K562 (cell line): Measurements from ENCODE around the gene TAF3. TPM values are rescaled to one million over a fixed set of nuclear protein-coding genes. Genes with fewer than 3 reads are reported as not detected.

Source experiments
- ATAC-seq: fragments of 200-7000 bp; cut with Tn5 transposase; 3 replicates; pipeline ENCODE4 v1.9.1; 2020; ENCODE audit warnings: moderate library complexity
- BruUV-seq: library from RNA; stranded (reverse); fragments of 400-500 nt; replicated peaks from 2 replicates; lab custom pipeline; 2021; lab: Mats Ljungman, UMichigan
- CTCF ChIA-PET: fragments of 300-600 bp; formaldehyde crosslinking; extraction: SDS; loops from one replicate; lab custom pipeline; 2021; ENCODE audit warnings: low intra/inter-chr PET ratio; lab: Yijun Ruan, JAX
- POLR2A ChIA-PET: fragments of 300-600, 350-650 bp; sonication (Branson Sonifier 250); formaldehyde crosslinking; extraction: SDS; loops from one replicate; lab custom pipeline; 2021; ENCODE audit warnings: antibody characterized with exemption, inconsistent platforms; lab: Yijun Ruan, JAX
- DNase-seq, 4 experiments: peaks; one replicate each; pipeline versions ENCODE4 v3.0.0 to v3.0.0-alpha.2; 2011 to 2018; ENCODE audit warnings: low spot score in 3 of 4, mixed read lengths in 3 of 4; ENCODE audit errors: extremely low read depth in 1 of 4
- FAIRE-seq: peaks from 2 replicates; lab custom pipeline; 2011; peaks lifted over from hg19 to GRCh38; lab: Jason Lieb, UNC
- H2AFZ ChIP-seq: 2 replicates; pipeline ENCODE4 v1.6.0; 2011; ENCODE audit warnings: low read depth, low read length, control low read depth, inconsistent platforms
- H3K27ac ChIP-seq: fragments of 200-600 bp; 3 replicates; pipeline ENCODE4 v1.8.0; 2011; ENCODE audit warnings: low read depth, mild to moderate bottlenecking, control low read depth, inconsistent platforms, low read length, moderate library complexity, mixed read lengths; ENCODE audit errors: extremely low read depth
- H3K27me3 ChIP-seq, 2 experiments: fragments of 300-600 bp in 1 of 2; 2 replicates in 1 of 2; 3 replicates in 1 of 2; pipeline versions ENCODE4 v1.6.0 to v1.8.0; 2011; ENCODE audit warnings: inconsistent platforms in 2 of 2, low read length in 2 of 2, mild to moderate bottlenecking in 1 of 2, mixed read lengths in 1 of 2, moderate library complexity in 1 of 2; ENCODE audit not compliant: control insufficient read depth in 2 of 2, insufficient read depth in 2 of 2
- H3K36me3 ChIP-seq: fragments of 300-600 bp; 3 replicates; pipeline ENCODE4 v1.8.0; 2011; ENCODE audit warnings: mild to moderate bottlenecking, low read length, inconsistent platforms; ENCODE audit not compliant: control insufficient read depth, insufficient read depth
- H3K4me1 ChIP-seq, 2 experiments: fragments of 200-600 bp in 1 of 2; replicated peaks in 1 of 2; 2 replicates in 1 of 2; 3 replicates in 1 of 2; pipeline versions ENCODE4 v1.5.1 to v1.8.0; 2011; ENCODE audit warnings: inconsistent platforms in 2 of 2, low read length in 2 of 2, mild to moderate bottlenecking in 1 of 2, mixed read lengths in 1 of 2, moderate library complexity in 1 of 2; ENCODE audit not compliant: control insufficient read depth in 2 of 2, insufficient read depth in 2 of 2
- H3K4me2 ChIP-seq: 2 replicates; pipeline ENCODE4 v1.6.1; 2011; ENCODE audit warnings: low read length, control low read depth, inconsistent platforms, mixed read lengths; ENCODE audit not compliant: insufficient read depth
- H3K4me3 ChIP-seq: fragments of 200-600 bp; sonication (generic), shearing (Covaris generic); 2 replicates; pipeline ENCODE4 v1.5.1; 2016; ENCODE audit warnings: control low read depth, inconsistent platforms
- H3K79me2 ChIP-seq: fragments of 200-600 bp; 3 replicates; pipeline ENCODE4 v1.8.0; 2011; ENCODE audit warnings: low read length, inconsistent platforms; ENCODE audit not compliant: control insufficient read depth, insufficient read depth
- H3K9ac ChIP-seq, 2 experiments: 2 replicates each; pipeline versions ENCODE4 v1.6.0 to v1.6.1; 2011; ENCODE audit warnings: low read depth in 2 of 2, low read length in 2 of 2, control low read depth in 1 of 2, inconsistent platforms in 1 of 2, mild to moderate bottlenecking in 1 of 2, mixed read lengths in 1 of 2; ENCODE audit not compliant: insufficient read depth in 1 of 2
- H3K9me1 ChIP-seq: one replicate; pipeline ENCODE4 v1.6.0; 2011; ENCODE audit warnings: inconsistent platforms, mild to moderate bottlenecking, low read length, moderate library complexity; ENCODE audit not compliant: control insufficient read depth, insufficient read depth
- H3K9me3 ChIP-seq: replicated peaks from 2 replicates; pipeline ENCODE4 v1.5.1; 2011; ENCODE audit warnings: low read depth, low read length, inconsistent platforms; ENCODE audit not compliant: control insufficient read depth, insufficient read depth
- H4K20me1 ChIP-seq: replicated peaks from 2 replicates; pipeline ENCODE4 v1.6.1; 2011; ENCODE audit warnings: low read length, inconsistent platforms, mixed read lengths; ENCODE audit not compliant: control insufficient read depth, insufficient read depth
- ELF2 ChIP-seq: fragments of 250-450 bp; sonication (Bioruptor Pico); IDR thresholded peaks from 2 replicates; pipeline ENCODE4 v1.5.0; 2021; ENCODE audit warnings: mild to moderate bottlenecking
- PTTG1 ChIP-seq: fragments of 450-650 bp; IDR thresholded peaks from 2 replicates; pipeline ENCODE4 v1.6.1; 2016; ENCODE audit warnings: low read depth, mild to moderate bottlenecking, missing genetic modification characterization, missing compliant biosample characterization
- ZNF282 ChIP-seq: sonication (generic); formaldehyde crosslinking; IDR thresholded peaks from 2 replicates; pipeline ENCODE4 v1.8.1; 2023; ENCODE audit warnings: missing genetic modification reagents
- ZNF583 ChIP-seq: fragments of 250-450 bp; sonication (Bioruptor Pico); IDR thresholded peaks from 2 replicates; pipeline ENCODE4 v1.4.0; 2020
- WGBS: fragments of 100-300 bp; shearing (Covaris generic); methylation state at CpG from one replicate; pipeline ENCODE4 v1.1.6; 2016; ENCODE audit warnings: low coverage, mixed read lengths; ENCODE audit not compliant: insufficient coverage; ENCODE audit errors: missing lambda C conversion rate; 5-methylcytosine and 5-hydroxymethylcytosine counted together
- in situ Hi-C: fragments of 300-500 bp; cut with MboI; formaldehyde crosslinking; loops from 4 replicates; pipeline ENCODE4 v1.15.0; 2018; ENCODE audit warnings: inconsistent platforms, mixed read lengths
- intact Hi-C: fragments of 100-400 bp; cut with micrococcal nuclease; formaldehyde crosslinking; loops from 2 replicates; pipeline ENCODE4 v1.14.2; 2022
- polyA plus RNA-seq, 8 experiments: library from polyadenylated mRNA; depleted of rRNA in 4 of 8; stranded (reverse) in 5 of 8; unstranded in 3 of 8; fragments of >200 nt; fragmentation: Nextera tagmentation in 2 of 8; fragmentation: Illumina TruSeq in 1 of 8; extraction: Ambion mirVana in 2 of 8; extraction: Trizol in 1 of 8; gene quantifications; 2 replicates each; pipeline versions ENCODE4 v1.2.1 to v1.2.3, GENCODE V29; 2011 to 2014; ENCODE audit warnings: inconsistent platforms in 1 of 8, missing spikeins in 1 of 8
- total RNA-seq, 7 experiments: library from RNA; depleted of rRNA in 6 of 7; stranded (reverse); fragments of >200 nt in 6 of 7; fragmentation: Illumina TruSeq in 2 of 7; extraction: Trizol in 2 of 7; gene quantifications; 2 replicates each; pipeline versions ENCODE4 v1.2.1 to v1.2.3, GENCODE V29; 2011 to 2021; ENCODE audit warnings: low replicate concordance in 1 of 7
- TF ChIP-seq, protein P1 (sequence below), 2 experiments: fragments of 450-650 bp in 1 of 2; sonication (generic) in 1 of 2; formaldehyde crosslinking in 1 of 2; IDR thresholded peaks in 1 of 2; conservative IDR thresholded peaks in 1 of 2; 2 replicates each; pipeline versions ENCODE4 v1.6.1 to v1.8.1; 2016 to 2023; ENCODE audit warnings: mild to moderate bottlenecking in 2 of 2, moderate library complexity in 2 of 2, inconsistent platforms in 1 of 2, missing genetic modification reagents in 1 of 2
- TF ChIP-seq, protein P2 (sequence below): fragments of 450-650 bp; IDR thresholded peaks from 2 replicates; pipeline ENCODE4 v1.6.1; 2016; ENCODE audit warnings: borderline replicate concordance

Gene TAF3
- total and polyA plus RNA-seq, 9 of the 15 experiments (the other 6 are each of a cell fraction or from before 2014, with no cell fraction given) = 1.5 to 9.9 (median 4.1) TPM

DNA sequence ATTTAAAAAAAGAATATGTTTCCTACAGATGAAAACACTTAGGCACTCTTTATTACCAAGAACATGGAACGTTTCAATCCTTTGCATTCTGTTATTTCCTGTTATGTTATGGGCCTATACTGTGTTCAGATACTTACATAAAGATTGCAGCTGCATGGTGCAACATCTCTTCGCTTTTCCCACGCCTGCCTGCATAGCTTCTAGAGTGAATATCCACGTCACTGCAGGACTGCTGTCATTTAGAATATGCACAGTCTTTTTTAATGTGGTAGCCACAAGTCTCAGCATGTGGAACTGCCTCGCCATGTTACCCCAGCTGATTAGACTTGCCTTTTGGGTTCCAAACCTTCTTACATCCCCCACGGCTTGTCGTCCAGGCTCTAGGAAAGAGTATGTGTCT, 166.6 kb downstream of the TAF3 start:
- intact Hi-C loops = no loop called here
- no TSS peak for BruUV-seq
- Histone ChIP-seq H3K79me2 (no peaks in the 10 kb centered on the region), H3K27ac (no peak overlapping the region), H3K9me1 (peaks cover 4% of the 10 kb centered on the region), H3K4me2 (no peak overlapping the region), H3K27me3 (no peaks in the 10 kb centered on the region), H3K4me1 (no peaks in the 10 kb centered on the region), H3K9me3 (no peaks in the 10 kb centered on the region), H4K20me1 (no peaks in the 10 kb centered on the region)
- ATAC-seq = no peak
- in situ Hi-C loops = no loop called here
- no peak for FAIRE-seq
- 67% methylated on average over 7 of the region's 7 CpGs for whole genome bisulfite sequencing
- ChIA-PET CTCF (no interaction called here), POLR2A (interaction anchor here (1.0 to 1.2 kb wide), 2 partner anchors 10 to 13 kb away, joined by 3 read pairs; no protein-coding TSS in a partner anchor)
- TF ChIP-seq ZNF583 (CRISPR knock-in tag) = no peak
- TF ChIP-seq PTTG1 (tag) = no peak
- TF ChIP-seq, all 486 proteins: peak for 0
- Histone ChIP-seq H2AFZ (no peak overlapping the region), H3K4me3 (no peak overlapping the region), H3K9ac (no peak overlapping the region), H3K36me3 (no peaks in the 10 kb centered on the region; the same call in 2 of the 3 replicates)
- no peak for DNase-seq

DNA sequence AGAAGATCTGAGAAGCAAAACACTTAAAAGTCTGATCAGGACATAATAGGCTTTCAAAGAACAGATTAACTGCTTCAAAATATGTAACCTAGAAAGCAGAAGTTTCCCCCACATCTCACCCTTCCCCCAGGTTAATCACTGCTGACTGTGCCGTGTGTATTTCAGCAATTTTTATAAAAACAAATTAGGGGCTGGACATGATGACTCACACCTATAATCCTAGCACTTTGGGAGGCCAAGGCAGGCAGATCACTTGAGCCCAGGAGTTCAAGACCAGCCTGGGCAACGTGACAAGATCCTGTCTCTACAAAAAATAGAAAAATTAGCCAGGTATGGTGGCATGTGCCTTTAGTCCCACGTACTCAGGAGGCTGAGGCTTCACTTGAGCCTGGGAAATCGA, 168.5 kb downstream of the TAF3 start:
- DNase-seq (no peak), FAIRE-seq (no peak), ATAC-seq (no peak)
- Histone ChIP-seq H3K4me3 (no peak overlapping the region), H3K9me1 (peaks cover 4% of the 10 kb centered on the region), H3K27me3 (no peaks in the 10 kb centered on the region), H3K27ac (no peak overlapping the region), H4K20me1 (no peaks in the 10 kb centered on the region), H3K9ac (no peak overlapping the region), H3K36me3 (no peaks in the 10 kb centered on the region; the same call in 2 of the 3 replicates), H2AFZ (no peak overlapping the region), H3K79me2 (no peaks in the 10 kb centered on the region), H3K4me1 (no peaks in the 10 kb centered on the region), H3K9me3 (no peaks in the 10 kb centered on the region), H3K4me2 (no peak overlapping the region)
- CTCF ChIA-PET = no interaction called here
- in situ Hi-C loops = no loop called here
- TF ChIP-seq, protein P1, sequence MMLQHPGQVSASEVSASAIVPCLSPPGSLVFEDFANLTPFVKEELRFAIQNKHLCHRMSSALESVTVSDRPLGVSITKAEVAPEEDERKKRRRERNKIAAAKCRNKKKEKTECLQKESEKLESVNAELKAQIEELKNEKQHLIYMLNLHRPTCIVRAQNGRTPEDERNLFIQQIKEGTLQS (IDR thresholded peaks at IDR 0.05) = peak; percentile 30; the same call in 1 of the 2 replicates
- TF ChIP-seq, protein P1 (CRISPR knock-in tag; conservative IDR thresholded peaks at IDR 0.05) = no peak
- TF ChIP-seq, protein P2, sequence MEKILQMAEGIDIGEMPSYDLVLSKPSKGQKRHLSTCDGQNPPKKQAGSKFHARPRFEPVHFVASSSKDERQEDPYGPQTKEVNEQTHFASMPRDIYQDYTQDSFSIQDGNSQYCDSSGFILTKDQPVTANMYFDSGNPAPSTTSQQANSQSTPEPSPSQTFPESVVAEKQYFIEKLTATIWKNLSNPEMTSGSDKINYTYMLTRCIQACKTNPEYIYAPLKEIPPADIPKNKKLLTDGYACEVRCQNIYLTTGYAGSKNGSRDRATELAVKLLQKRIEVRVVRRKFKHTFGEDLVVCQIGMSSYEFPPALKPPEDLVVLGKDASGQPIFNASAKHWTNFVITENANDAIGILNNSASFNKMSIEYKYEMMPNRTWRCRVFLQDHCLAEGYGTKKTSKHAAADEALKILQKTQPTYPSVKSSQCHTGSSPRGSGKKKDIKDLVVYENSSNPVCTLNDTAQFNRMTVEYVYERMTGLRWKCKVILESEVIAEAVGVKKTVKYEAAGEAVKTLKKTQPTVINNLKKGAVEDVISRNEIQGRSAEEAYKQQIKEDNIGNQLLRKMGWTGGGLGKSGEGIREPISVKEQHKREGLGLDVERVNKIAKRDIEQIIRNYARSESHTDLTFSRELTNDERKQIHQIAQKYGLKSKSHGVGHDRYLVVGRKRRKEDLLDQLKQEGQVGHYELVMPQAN = no peak
- TF ChIP-seq ELF2 (CRISPR knock-in tag) (no peak), ZNF282 (CRISPR knock-in tag) (no peak)
- BruUV-seq = no TSS peak
- POLR2A ChIA-PET = no interaction called here
- intact Hi-C loops = no loop called here
- WGBS = 49% methylated on average over 4 of the region's 4 CpGs
